Gastrocnemius medialis (tissue), 4 donors: ENCODE data around the gene B3GNT7. TPM values are rescaled to one million over a fixed set of nuclear protein-coding genes. Genes with fewer than 3 reads are reported as not detected.
A peak's percentile ranks its signal among the peaks of the same experiment; 100 is the strongest.
"Not testable (repeated sequence)": the region's sequence is repeated elsewhere in the genome, so short reads cannot be mapped to it uniquely, and the experiment has no call there.

Experiments
- ATAC-seq, 2 donors: fragments of 150-250 bp; one replicate each; pipeline ENCODE4 v1.9.1; 2016
- DNase-seq, 2 donors: peaks; one replicate each; pipeline ENCODE4 v3.0.0-alpha.2; 2019
- H3K27ac ChIP-seq, 4 donors: fragments of 200-600 bp; sonication (generic); 1 replicate in 1 of 4; 2 replicates in 3 of 4; pipeline ENCODE4 v1.5.1; 2016 to 2018; ENCODE audit warnings: mild to moderate bottlenecking in 2 of 4, moderate library complexity in 1 of 4
- H3K27me3 ChIP-seq, 3 donors: fragments of 200-600 bp; sonication (generic) in 2 of 3; 1 replicate in 1 of 3; 2 replicates in 2 of 3; pipeline versions ENCODE4 v1.5.1 to v1.6.0; 2016 to 2019; ENCODE audit warnings: mild to moderate bottlenecking in 1 of 3, moderate library complexity in 1 of 3
- H3K36me3 ChIP-seq, 2 donors: fragments of 200-600 bp; sonication (generic) in 1 of 2; one replicate each; pipeline ENCODE4 v1.5.1; 2017 to 2018
- H3K4me1 ChIP-seq, 2 donors: fragments of 200-600 bp; sonication (generic) in 1 of 2; one replicate each; pipeline ENCODE4 v1.5.1; 2016 to 2017; ENCODE audit warnings: mild to moderate bottlenecking in 2 of 2
- H3K4me3 ChIP-seq, 4 donors: fragments of 200-600 bp; sonication (generic) in 3 of 4; 1 replicate in 1 of 4; 2 replicates in 3 of 4; pipeline ENCODE4 v1.5.1; 2016 to 2019; ENCODE audit warnings: mild to moderate bottlenecking in 2 of 4
- H3K9me3 ChIP-seq, 3 donors: fragments of 200-600 bp; sonication (generic) in 2 of 3; 1 replicate in 1 of 3; 2 replicates in 2 of 3; pipeline ENCODE4 v1.5.1; 2016 to 2019
- POLR2A ChIP-seq, 2 donors: fragments of 450-650 bp; IDR thresholded peaks; one replicate each; pipeline ENCODE4 v1.6.1; 2017; ENCODE audit warnings: antibody characterized with exemption in 2 of 2, mild to moderate bottlenecking in 2 of 2, moderate library complexity in 2 of 2
- in situ Hi-C, 4 donors: fragments of 200-750 bp; cut with MboI; loops; one replicate each; pipeline versions ENCODE4 v1.15.0 to v1.8.0; 2017; ENCODE audit warnings: low sequenced_read_pairs in 4 of 4
- intact Hi-C: fragments of 100-400 bp; cut with DNase I; formaldehyde crosslinking; loops from one replicate; pipeline ENCODE4 v1.15.1; 2023; ENCODE audit warnings: low total_unique reads
- total RNA-seq, 4 donors: library from RNA; depleted of rRNA; stranded (reverse); fragments of >200 nt; gene quantifications; one replicate each; pipeline versions ENCODE4 v1.1.0 to v1.2.3, GENCODE V29; 2016
- TF ChIP-seq, protein P1 (sequence below), 5 experiments: fragments of 450-650 bp in 3 of 5; fragments of 200-600 bp in 2 of 5; sonication (generic) in 2 of 5; IDR thresholded peaks in 4 of 5; conservative IDR thresholded peaks in 1 of 5; 1 replicate in 4 of 5; 2 replicates in 1 of 5; pipeline ENCODE4 v1.5.1; 2016 to 2019; ENCODE audit warnings: antibody characterized with exemption in 5 of 5, mild to moderate bottlenecking in 3 of 5, moderate library complexity in 3 of 5

Gene B3GNT7
- total RNA-seq, 4 donors from 2014 or later, result 0.10 to 0.60 (median 0.44) TPM

DNA sequence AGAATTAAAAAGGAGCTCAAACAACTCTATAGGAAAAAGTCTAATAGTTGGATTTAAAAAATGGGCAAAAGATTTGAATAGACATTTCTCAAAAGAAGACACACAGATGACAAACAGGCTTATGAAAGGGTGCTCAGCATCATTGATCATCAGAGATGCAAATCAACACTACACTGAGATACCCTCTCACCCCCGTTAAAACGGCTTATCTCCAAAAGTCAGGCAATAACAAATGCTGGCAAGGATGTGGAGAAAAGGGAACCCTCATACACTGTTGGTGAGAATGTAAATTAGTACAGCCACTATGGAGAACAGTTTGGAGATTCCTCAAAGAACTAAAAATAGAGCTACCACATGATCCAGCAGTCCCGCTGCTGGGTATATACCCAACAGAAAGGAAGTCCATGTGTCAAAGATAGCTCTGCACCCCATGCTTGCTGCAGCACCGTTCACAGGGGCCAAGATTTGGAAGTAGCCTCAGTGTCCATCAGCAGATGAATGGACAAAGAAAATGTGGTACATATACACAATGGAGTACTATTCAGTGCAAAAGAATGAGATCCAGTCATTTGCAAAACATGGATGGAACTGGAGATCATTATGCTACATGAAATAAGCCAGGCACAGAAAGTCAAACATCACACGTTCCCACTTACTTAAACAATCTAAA, 46.7 kb upstream of the B3GNT7 start:
- Histone ChIP-seq H3K4me3 (no peak overlapping the region), H3K36me3 (no peaks in the 10 kb centered on the region), H3K27me3 (no peaks in the 10 kb centered on the region), H3K9me3 (no peaks in the 10 kb centered on the region), H3K27ac (no peak overlapping the region), H3K4me1 (no peaks in the 10 kb centered on the region)
- ATAC-seq (no peak), DNase-seq (no peak)
- in situ Hi-C loops, result no loop called here
- intact Hi-C loops, result no loop called here
- peak in 1 of 2 donors; percentile 23 for TF ChIP-seq POLR2A (IDR thresholded peaks at IDR 0.05)
- TF ChIP-seq, protein P1, sequence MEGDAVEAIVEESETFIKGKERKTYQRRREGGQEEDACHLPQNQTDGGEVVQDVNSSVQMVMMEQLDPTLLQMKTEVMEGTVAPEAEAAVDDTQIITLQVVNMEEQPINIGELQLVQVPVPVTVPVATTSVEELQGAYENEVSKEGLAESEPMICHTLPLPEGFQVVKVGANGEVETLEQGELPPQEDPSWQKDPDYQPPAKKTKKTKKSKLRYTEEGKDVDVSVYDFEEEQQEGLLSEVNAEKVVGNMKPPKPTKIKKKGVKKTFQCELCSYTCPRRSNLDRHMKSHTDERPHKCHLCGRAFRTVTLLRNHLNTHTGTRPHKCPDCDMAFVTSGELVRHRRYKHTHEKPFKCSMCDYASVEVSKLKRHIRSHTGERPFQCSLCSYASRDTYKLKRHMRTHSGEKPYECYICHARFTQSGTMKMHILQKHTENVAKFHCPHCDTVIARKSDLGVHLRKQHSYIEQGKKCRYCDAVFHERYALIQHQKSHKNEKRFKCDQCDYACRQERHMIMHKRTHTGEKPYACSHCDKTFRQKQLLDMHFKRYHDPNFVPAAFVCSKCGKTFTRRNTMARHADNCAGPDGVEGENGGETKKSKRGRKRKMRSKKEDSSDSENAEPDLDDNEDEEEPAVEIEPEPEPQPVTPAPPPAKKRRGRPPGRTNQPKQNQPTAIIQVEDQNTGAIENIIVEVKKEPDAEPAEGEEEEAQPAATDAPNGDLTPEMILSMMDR (IDR thresholded peaks at IDR 0.05 in 4 of 5, conservative IDR thresholded peaks at IDR 0.05 in 1 of 5), result no peak

DNA sequence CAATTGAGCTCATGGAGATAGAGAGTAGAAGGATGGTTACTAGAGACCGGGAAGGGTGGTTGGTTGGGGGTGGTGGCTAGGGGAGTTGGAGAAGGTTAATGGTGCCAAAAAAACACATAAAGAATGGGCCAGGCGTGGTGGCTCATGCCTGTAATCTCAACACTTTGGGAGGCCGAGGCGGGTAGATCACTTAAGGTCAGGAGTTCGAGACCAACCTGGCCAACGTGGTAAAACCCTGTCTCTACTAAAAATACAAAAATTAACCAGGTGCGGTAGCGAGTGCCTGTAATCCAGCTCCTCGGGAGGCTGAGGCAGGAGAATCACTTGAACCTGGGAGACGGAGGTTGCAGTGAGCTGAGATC, 46.2 kb upstream of the B3GNT7 start:
- intact Hi-C loops, H3K27ac ChIP-seq, ATAC-seq: not testable (repeated sequence)

DNA sequence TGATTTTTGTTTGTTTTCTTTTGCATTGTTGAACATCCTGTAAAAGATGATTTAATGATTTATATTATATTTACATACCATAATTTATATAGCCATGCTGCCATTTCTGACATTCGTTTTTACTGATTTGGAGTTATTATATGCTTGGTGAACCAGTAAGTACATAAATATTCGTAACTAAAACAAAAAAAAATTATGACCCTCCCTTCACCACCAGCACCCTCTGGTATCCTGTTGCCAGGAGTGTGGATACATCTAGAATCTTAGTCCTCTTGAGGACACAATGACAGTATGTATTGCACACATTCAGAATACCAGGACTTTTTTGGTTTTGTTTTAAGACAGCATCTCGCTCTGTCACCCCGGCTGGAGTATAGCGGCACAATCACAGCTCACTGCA, 43.9 kb upstream of the B3GNT7 start:
- DNase-seq (no peak), ATAC-seq (no peak)
- Histone ChIP-seq H3K27me3 (no peaks in the 10 kb centered on the region), H3K27ac (no peak overlapping the region), H3K9me3 (no peaks in the 10 kb centered on the region), H3K36me3 (no peaks in the 10 kb centered on the region), H3K4me1 (no peaks in the 10 kb centered on the region), H3K4me3 (no peak overlapping the region)
- intact Hi-C loops (no loop called here), in situ Hi-C loops (no loop called here)
- no peak for TF ChIP-seq POLR2A (IDR thresholded peaks at IDR 0.05)
- TF ChIP-seq, protein P1 (IDR thresholded peaks at IDR 0.05 in 4 of 5, conservative IDR thresholded peaks at IDR 0.05 in 1 of 5), result no peak

More for the DNA sequence above, 46.2 kb upstream of the B3GNT7 start:
- H3K4me1 ChIP-seq, H3K27me3 ChIP-seq, H3K4me3 ChIP-seq, H3K36me3 ChIP-seq, H3K9me3 ChIP-seq, in situ Hi-C loops, DNase-seq: not testable (repeated sequence)

DNA sequence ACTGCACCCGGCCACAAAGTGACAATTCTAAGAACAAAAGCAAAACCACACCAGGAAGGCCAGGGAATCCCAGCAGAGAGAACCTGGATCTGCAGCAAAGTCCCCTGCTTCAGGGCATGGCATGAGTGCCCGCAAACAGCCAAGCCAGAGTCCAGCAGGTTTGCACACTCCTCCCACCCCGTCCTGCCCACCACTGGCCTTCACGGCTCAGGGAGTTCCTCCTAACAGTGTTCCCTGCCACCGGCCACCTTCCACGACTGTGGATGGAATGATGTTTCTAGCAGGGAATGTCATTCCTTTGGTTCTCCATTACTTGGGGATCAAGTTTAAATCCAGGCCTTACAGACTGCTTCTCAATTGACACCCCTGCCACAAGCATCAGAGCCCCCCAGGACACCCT, 42.0 kb upstream of the B3GNT7 start:
- TF ChIP-seq POLR2A (IDR thresholded peaks at IDR 0.05), result no peak
- TF ChIP-seq, protein P1 (IDR thresholded peaks at IDR 0.05 in 4 of 5, conservative IDR thresholded peaks at IDR 0.05 in 1 of 5), result no peak
- in situ Hi-C loops (no loop called here), intact Hi-C loops (no loop called here)

DNA sequence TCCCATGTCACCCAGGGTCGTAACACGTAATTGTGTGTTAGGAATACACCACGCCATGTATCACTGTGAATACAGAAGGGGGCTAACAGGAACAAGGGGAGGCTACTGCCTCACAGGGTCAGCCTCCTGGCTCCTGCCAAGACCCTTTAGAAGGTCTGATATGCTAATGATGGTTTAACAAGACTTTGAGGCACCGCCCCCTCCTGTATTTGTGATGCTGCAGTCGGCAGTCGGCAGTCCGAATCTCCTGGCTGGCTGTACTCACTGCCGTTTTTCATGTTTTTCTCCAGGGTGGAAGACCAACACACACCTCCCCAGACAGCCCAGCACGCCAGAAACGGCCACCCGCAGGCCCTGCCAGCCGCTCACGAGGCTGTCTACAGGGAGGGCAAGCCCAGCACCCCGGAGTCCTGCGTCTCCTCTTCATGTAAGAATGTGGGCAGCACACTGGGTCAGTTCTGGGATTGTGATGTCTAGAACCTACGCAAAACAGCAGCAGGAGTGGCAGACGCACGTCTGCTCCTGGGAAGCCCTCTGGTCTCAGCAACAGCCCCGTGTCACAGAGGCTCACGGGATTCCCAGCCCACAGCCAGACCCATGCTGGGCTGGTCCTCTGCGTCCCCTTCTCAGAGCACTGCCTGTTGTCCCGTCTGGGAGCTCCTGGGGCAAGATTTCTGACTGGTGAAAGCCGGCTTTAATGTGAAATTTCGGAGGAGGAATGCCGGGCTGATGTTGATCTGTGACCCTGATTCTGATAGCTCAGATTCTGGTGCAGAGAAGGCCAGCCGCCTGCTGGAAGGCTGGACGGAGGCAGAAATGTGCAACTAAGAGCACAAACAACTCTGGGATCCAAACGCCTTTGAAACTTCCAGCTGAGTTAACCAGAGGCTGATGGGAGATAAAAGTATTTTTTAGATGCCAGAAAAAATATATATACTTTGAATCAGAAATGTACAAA, 39.7 kb upstream of the B3GNT7 start:
- in situ Hi-C loops, result no loop called here
- H3K36me3 ChIP-seq, result no peaks in the 10 kb centered on the region
- no peak for ATAC-seq

More for the DNA sequence above, 42.0 kb upstream of the B3GNT7 start:
- Histone ChIP-seq H3K36me3 (no peaks in the 10 kb centered on the region), H3K27me3 (no peaks in the 10 kb centered on the region), H3K4me1 (no peaks in the 10 kb centered on the region), H3K9me3 (no peaks in the 10 kb centered on the region), H3K27ac (no peak overlapping the region), H3K4me3 (no peak overlapping the region)
- ATAC-seq (no peak), DNase-seq (no peak)

More for the DNA sequence above, 39.7 kb upstream of the B3GNT7 start:
- Histone ChIP-seq H3K4me3 (no peak overlapping the region), H3K27ac (no peak overlapping the region), H3K9me3 (no peaks in the 10 kb centered on the region), H3K27me3 (no peaks in the 10 kb centered on the region), H3K4me1 (no peaks in the 10 kb centered on the region)
- intact Hi-C loops, result no loop called here
- DNase-seq, result no peak
- TF ChIP-seq POLR2A (IDR thresholded peaks at IDR 0.05), result no peak
- TF ChIP-seq, protein P1 (IDR thresholded peaks at IDR 0.05 in 4 of 5, conservative IDR thresholded peaks at IDR 0.05 in 1 of 5), result no peak
